Lower leg skin (tissue), 3 donors: ENCODE data around the gene BICDL1.

Experiments
- POLR2A ChIP-seq, 2 donors: fragments of 450-650 bp; IDR thresholded peaks; one replicate each; pipeline ENCODE4 v1.6.1; 2016 to 2017; ENCODE audit warnings: antibody characterized with exemption in 2 of 2, mild to moderate bottlenecking in 1 of 2, moderate library complexity in 1 of 2
- TF ChIP-seq, protein P1 (sequence below), 3 donors: fragments of 450-650 bp; IDR thresholded peaks; one replicate each; pipeline ENCODE4 v1.5.1; 2016; ENCODE audit warnings: antibody characterized with exemption in 3 of 3, mild to moderate bottlenecking in 3 of 3, moderate library complexity in 2 of 3

DNA sequence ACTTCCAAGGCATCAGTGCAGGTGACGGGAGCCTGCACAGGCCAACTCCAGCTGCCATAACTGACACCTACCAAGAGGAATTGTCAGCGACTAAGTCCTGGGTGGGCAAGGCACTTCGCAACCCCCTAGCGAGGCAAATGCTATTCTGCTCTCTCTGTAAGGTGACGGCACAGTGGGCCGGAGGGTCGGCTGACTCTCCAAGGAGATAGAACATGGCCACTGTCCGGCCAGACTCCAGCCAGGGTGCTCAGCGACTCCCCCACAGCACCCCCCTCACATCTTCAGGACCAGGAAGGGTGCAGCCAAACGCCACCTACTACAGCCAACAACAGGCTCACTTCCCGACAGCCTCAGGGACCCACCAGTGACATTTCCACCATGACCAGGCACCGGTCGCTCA is 114.3 kb downstream of the BICDL1 start:
- TF ChIP-seq, protein P1, sequence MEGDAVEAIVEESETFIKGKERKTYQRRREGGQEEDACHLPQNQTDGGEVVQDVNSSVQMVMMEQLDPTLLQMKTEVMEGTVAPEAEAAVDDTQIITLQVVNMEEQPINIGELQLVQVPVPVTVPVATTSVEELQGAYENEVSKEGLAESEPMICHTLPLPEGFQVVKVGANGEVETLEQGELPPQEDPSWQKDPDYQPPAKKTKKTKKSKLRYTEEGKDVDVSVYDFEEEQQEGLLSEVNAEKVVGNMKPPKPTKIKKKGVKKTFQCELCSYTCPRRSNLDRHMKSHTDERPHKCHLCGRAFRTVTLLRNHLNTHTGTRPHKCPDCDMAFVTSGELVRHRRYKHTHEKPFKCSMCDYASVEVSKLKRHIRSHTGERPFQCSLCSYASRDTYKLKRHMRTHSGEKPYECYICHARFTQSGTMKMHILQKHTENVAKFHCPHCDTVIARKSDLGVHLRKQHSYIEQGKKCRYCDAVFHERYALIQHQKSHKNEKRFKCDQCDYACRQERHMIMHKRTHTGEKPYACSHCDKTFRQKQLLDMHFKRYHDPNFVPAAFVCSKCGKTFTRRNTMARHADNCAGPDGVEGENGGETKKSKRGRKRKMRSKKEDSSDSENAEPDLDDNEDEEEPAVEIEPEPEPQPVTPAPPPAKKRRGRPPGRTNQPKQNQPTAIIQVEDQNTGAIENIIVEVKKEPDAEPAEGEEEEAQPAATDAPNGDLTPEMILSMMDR (IDR thresholded peaks at IDR 0.05) = no peak
- no peak for TF ChIP-seq POLR2A (IDR thresholded peaks at IDR 0.05)
